Stimulated activated naive CD8-positive, alpha-beta T cell treated with anti-CD3 and anti-CD28 coated beads, Interleukin-15, Interleukin-2, amounts not matched to agents 100 U/mL and 50 U/mL, for 24 hours (primary cell): ENCODE data around the gene GFI1B.
A peak's percentile ranks its signal among the peaks of the same experiment; 100 is the strongest.
"Not testable (repeated sequence)": the region's sequence is repeated elsewhere in the genome, so short reads cannot be mapped to it uniquely, and the experiment has no call there.

Source experiments
- ATAC-seq: fragments of 150-1000 bp; cut with Tn5 transposase; one replicate; pipeline ENCODE4 v1.10.0; 2021
- DNase-seq: peaks from one replicate; pipeline ENCODE4 v3.0.0; 2021

Gene GFI1B

GRCh38 chr9:132978451-132979131 is at the start of gene GFI1B:
Gene GFI1B (plus strand): TSS chr9:132978694. CDS start chr9:132986679, 7,985 bp downstream.
- no peak for ATAC-seq
- DNase-seq, result no peak

GRCh38 chr9:132931178-132931735 is 47.2 kb upstream of the GFI1B start:
- no peak for ATAC-seq
- no peak for DNase-seq

GRCh38 chr9:132935026-132935425 is 43.5 kb upstream of the GFI1B start:
- no peak for ATAC-seq
- no peak for DNase-seq

- ATAC-seq (no peak), DNase-seq (no peak)
Measured at GRCh38 chr9:132937463-132937901, 41.0 kb upstream of the GFI1B start.

GRCh38 chr9:132939169-132939568 is 39.3 kb upstream of the GFI1B start:
- DNase-seq, result no peak
- ATAC-seq, result no peak

- DNase-seq (no peak), ATAC-seq (no peak)
Measured at GRCh38 chr9:132942541-132943182, 35.8 kb upstream of the GFI1B start.

GRCh38 chr9:132943651-132944293 is 34.7 kb upstream of the GFI1B start:
- ATAC-seq, result no peak
- DNase-seq, result no peak

- peak; percentile 87 for ATAC-seq
- peak; percentile 99 for DNase-seq
Measured at GRCh38 chr9:132944294-132945185, 34.0 kb upstream of the GFI1B start, which contains the start of gene TSC1. Gene TSC1 (minus strand): TSS chr9:132944616. CDS start chr9:132928872, 15,744 bp downstream.

GRCh38 chr9:132945186-132946130 is 33.0 kb upstream of the GFI1B start:
- ATAC-seq (no peak), DNase-seq (no peak)

- ATAC-seq (no peak), DNase-seq (no peak)
Measured at GRCh38 chr9:132946211-132946610, 32.3 kb upstream of the GFI1B start.

- no peak for ATAC-seq
- DNase-seq, result no peak
Measured at GRCh38 chr9:132946631-132947295, 31.7 kb upstream of the GFI1B start.

- DNase-seq, result no peak
- no peak for ATAC-seq
Measured at GRCh38 chr9:132947756-132948155, 30.7 kb upstream of the GFI1B start.

GRCh38 chr9:132948482-132949050 is 29.9 kb upstream of the GFI1B start:
- no peak for ATAC-seq
- no peak for DNase-seq

GRCh38 chr9:132949709-132950108 is 28.8 kb upstream of the GFI1B start:
- no peak for ATAC-seq
- DNase-seq, result no peak

GRCh38 chr9:132955123-132955522 is 23.4 kb upstream of the GFI1B start:
- DNase-seq (no peak), ATAC-seq (no peak)

GRCh38 chr9:132955768-132956167 is 22.7 kb upstream of the GFI1B start:
- no peak for ATAC-seq
- no peak for DNase-seq

GRCh38 chr9:132957805-132958204 is 20.7 kb upstream of the GFI1B start:
- ATAC-seq, result no peak
- no peak for DNase-seq

- DNase-seq (no peak), ATAC-seq (no peak)
Measured at GRCh38 chr9:132961002-132961401, 17.5 kb upstream of the GFI1B start.

- ATAC-seq (no peak), DNase-seq (no peak)
Measured at GRCh38 chr9:132965478-132965877, 13.0 kb upstream of the GFI1B start.

GRCh38 chr9:132967908-132968307 is 10.6 kb upstream of the GFI1B start:
- DNase-seq, ATAC-seq: not testable (repeated sequence)
